ENCODE measurements around the gene LCLAT1. TPM values are rescaled to one million over a fixed set of nuclear protein-coding genes. Genes with fewer than 3 reads are reported as not detected.

The LCLAT1 gene
- polyA plus RNA-seq, 2 of the 4 experiments (the other 2 are of a cell fraction), result 19.5 to 71.0 TPM

- H3K9me3 ChIP-seq, result no peaks in the 10 kb centered on the region
- no peak overlapping the region for H3K4me2 ChIP-seq
- no peaks in the 10 kb centered on the region for H3K4me1 ChIP-seq
- no peak for DNase-seq (ENCODE audit: low read depth in 1 of 2, low spot score in 1 of 2)
- POLR2A ChIA-PET, result no interaction called here
- H3K4me3 ChIP-seq, result no peak overlapping the region
- 59% methylated on average over 4 of the region's 4 CpGs for WGBS (ENCODE audit: missing lambda C conversion rate)
- no peak for FAIRE-seq
- ATAC-seq, result no peak
- CTCF ChIA-PET, result interaction anchor here (1.0 to 1.9 kb wide), 5 partner anchors 12 to 516 kb away, joined by 3 to 9 read pairs (median 4); no protein-coding TSS in a partner anchor
- no peak for TF ChIP-seq PHF8 (IDR thresholded peaks at IDR 0.05; ENCODE audit: borderline replicate concordance, low read depth)
- no peak for TF ChIP-seq HOXA7 (CRISPR knock-in tag; IDR thresholded peaks at IDR 0.05)
- TF ChIP-seq JUNB (IDR thresholded peaks at IDR 0.05), result no peak
- H3K27ac ChIP-seq, result no peak overlapping the region
Measured at GRCh38 chr2:30681022-30681421, 234.0 kb downstream of the LCLAT1 start.

GRCh38 chr2:30683236-30683956 is 236.3 kb downstream of the LCLAT1 start:
- no peak overlapping the region for H3K4me2 ChIP-seq
- no peak overlapping the region for H3K27ac ChIP-seq
- no peak overlapping the region for H3K4me3 ChIP-seq
- no peak for ATAC-seq
- no peaks in the 10 kb centered on the region for H3K4me1 ChIP-seq
- no peak for FAIRE-seq
- H3K9me3 ChIP-seq, result no peaks in the 10 kb centered on the region
- no peak for DNase-seq (ENCODE audit: low read depth in 1 of 2, low spot score in 1 of 2)
- ChIA-PET POLR2A (no interaction called here), CTCF (interaction anchor here (0.6 to 1.0 kb wide), 2 partner anchors 26 to 74 kb away, joined by 3 read pairs; no protein-coding TSS in a partner anchor)
- TF ChIP-seq ESRRA (IDR thresholded peaks at IDR 0.05; ENCODE audit: borderline replicate concordance, low read length), result no peak
- no peak for TF ChIP-seq POLR2AphosphoS2 (conservative IDR thresholded peaks at IDR 0.05; ENCODE audit: low read length)
- TF ChIP-seq CBX2 (IDR thresholded peaks at IDR 0.05; ENCODE audit: borderline replicate concordance, low read depth), result no peak
- TF ChIP-seq HDAC2 (IDR thresholded peaks at IDR 0.05), result no peak
- TF ChIP-seq E2F6 (IDR thresholded peaks at IDR 0.05; ENCODE audit: borderline replicate concordance, low read depth), result no peak
- TF ChIP-seq ZC3H11A (IDR thresholded peaks at IDR 0.05), result no peak
- TF ChIP-seq HEYL (CRISPR knock-in tag; IDR thresholded peaks at IDR 0.05), result no peak
- no peak for TF ChIP-seq TP53 (CRISPR knock-in tag; IDR thresholded peaks at IDR 0.05)
- WGBS (ENCODE audit: missing lambda C conversion rate), result 77% methylated on average over 8 of the region's 8 CpGs

- Histone ChIP-seq H3K27ac (no peak overlapping the region), H3K9me3 (no peaks in the 10 kb centered on the region), H3K4me2 (no peak overlapping the region), H3K4me1 (no peaks in the 10 kb centered on the region), H3K4me3 (no peak overlapping the region)
- FAIRE-seq (no peak), ATAC-seq (no peak), DNase-seq (ENCODE audit: low read depth in 1 of 2, low spot score in 1 of 2) (no peak)
- POLR2A ChIA-PET, result no interaction called here
- 62% methylated on average over 8 of the region's 8 CpGs for WGBS (ENCODE audit: missing lambda C conversion rate)
- no peak for TF ChIP-seq ZC3H11A (IDR thresholded peaks at IDR 0.05)
- TF ChIP-seq RNF2 (IDR thresholded peaks at IDR 0.05; ENCODE audit: borderline replicate concordance, low read depth), result no peak
- no peak for TF ChIP-seq MYC (IDR thresholded peaks at IDR 0.05; ENCODE audit: borderline replicate concordance, low read length)
- no peak for TF ChIP-seq HDAC2 (IDR thresholded peaks at IDR 0.05)
- CTCF ChIA-PET, result interaction anchor here (1.0 kb wide), 1 partner anchor 25 kb away, joined by 3 read pairs; no protein-coding TSS in a partner anchor
Measured at GRCh38 chr2:30684026-30684425, 237.0 kb downstream of the LCLAT1 start.

- ATAC-seq, result no peak
- H3K9me3 ChIP-seq, result no peaks in the 10 kb centered on the region
- no peak for DNase-seq (ENCODE audit: low read depth in 1 of 2, low spot score in 1 of 2)
- CTCF ChIA-PET, result interaction anchor here (2.9 kb wide), 1 partner anchor 519 kb away, joined by 13 read pairs; no protein-coding TSS in a partner anchor
- H3K4me1 ChIP-seq, result no peaks in the 10 kb centered on the region
- H3K4me2 ChIP-seq, result no peak overlapping the region
- POLR2A ChIA-PET, result no interaction called here
- no peak for TF ChIP-seq NFE2L2 (conservative IDR thresholded peaks at IDR 0.05; ENCODE audit: low read length)
- TF ChIP-seq SMC3 (IDR thresholded peaks at IDR 0.05), result no peak
- TF ChIP-seq MAZ (IDR thresholded peaks at IDR 0.05; ENCODE audit: borderline replicate concordance, low read depth, low read length), result no peak
- TF ChIP-seq, protein P1, sequence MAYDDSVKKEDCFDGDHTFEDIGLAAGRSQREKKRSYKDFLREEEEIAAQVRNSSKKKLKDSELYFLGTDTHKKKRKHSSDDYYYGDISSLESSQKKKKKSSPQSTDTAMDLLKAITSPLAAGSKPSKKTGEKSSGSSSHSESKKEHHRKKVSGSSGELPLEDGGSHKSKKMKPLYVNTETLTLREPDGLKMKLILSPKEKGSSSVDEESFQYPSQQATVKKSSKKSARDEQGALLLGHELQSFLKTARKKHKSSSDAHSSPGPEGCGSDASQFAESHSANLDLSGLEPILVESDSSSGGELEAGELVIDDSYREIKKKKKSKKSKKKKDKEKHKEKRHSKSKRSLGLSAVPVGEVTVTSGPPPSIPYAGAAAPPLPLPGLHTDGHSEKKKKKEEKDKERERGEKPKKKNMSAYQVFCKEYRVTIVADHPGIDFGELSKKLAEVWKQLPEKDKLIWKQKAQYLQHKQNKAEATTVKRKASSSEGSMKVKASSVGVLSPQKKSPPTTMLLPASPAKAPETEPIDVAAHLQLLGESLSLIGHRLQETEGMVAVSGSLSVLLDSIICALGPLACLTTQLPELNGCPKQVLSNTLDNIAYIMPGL (CRISPR knock-in tag; IDR thresholded peaks at IDR 0.05; ENCODE audit: borderline replicate concordance), result no peak
- no peak for TF ChIP-seq RFX5 (IDR thresholded peaks at IDR 0.05)
- TF ChIP-seq MYC (IDR thresholded peaks at IDR 0.05; ENCODE audit: borderline replicate concordance, low read length), result no peak
- TF ChIP-seq KDM1A (IDR thresholded peaks at IDR 0.05; ENCODE audit: low read depth), result no peak
- TF ChIP-seq ELK1 (IDR thresholded peaks at IDR 0.05; ENCODE audit: low read depth, low read length), result no peak
- TF ChIP-seq CBX2 (IDR thresholded peaks at IDR 0.05; ENCODE audit: borderline replicate concordance, low read depth), result no peak
- TF ChIP-seq, protein P2, sequence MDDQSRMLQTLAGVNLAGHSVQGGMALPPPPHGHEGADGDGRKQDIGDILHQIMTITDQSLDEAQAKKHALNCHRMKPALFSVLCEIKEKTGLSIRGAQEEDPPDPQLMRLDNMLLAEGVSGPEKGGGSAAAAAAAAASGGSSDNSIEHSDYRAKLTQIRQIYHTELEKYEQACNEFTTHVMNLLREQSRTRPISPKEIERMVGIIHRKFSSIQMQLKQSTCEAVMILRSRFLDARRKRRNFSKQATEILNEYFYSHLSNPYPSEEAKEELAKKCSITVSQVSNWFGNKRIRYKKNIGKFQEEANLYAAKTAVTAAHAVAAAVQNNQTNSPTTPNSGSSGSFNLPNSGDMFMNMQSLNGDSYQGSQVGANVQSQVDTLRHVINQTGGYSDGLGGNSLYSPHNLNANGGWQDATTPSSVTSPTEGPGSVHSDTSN (IDR thresholded peaks at IDR 0.05), result no peak
- TF ChIP-seq CHD2 (IDR thresholded peaks at IDR 0.05; ENCODE audit: low read length, partially characterized antibody), result no peak
- no peak for TF ChIP-seq POLR2AphosphoS2 (conservative IDR thresholded peaks at IDR 0.05; ENCODE audit: low read length)
- H3K27ac ChIP-seq, result no peak overlapping the region
- WGBS (ENCODE audit: missing lambda C conversion rate), result 66% methylated on average over 5 of the region's 5 CpGs
- no peak overlapping the region for H3K4me3 ChIP-seq
- FAIRE-seq, result no peak
Measured at GRCh38 chr2:30684516-30684915, 237.5 kb downstream of the LCLAT1 start.
